ENCODE data around the gene FLT1.

DNA sequence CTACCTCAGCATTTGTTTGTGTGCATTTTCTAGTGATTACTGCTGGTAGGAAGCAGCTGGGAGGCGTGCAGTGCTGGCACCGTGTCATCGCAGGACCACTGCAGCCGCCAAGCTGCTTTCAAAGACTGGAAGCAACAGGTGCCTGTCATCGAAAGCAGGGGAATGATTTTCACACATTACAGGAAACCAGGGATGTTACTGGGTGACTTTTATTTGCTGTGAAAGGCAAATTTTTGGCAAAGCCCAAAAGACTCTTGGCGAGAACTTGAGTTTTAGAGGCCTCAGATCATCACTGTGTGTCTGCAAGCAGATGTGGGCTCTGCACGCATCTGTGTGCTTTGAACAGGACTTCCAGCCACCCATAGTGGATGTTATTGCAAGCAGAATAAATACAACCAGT is 176.4 kb downstream of the FLT1 start:
- TF ChIP-seq YY1 (IDR thresholded peaks at IDR 0.05; ENCODE audit: insufficient read depth, insufficient read length), result no peak
- TF ChIP-seq SUZ12 (IDR thresholded peaks at IDR 0.05; ENCODE audit: extremely low read depth, insufficient read depth, insufficient read length), result no peak
- TF ChIP-seq ZNF274 (IDR thresholded peaks at IDR 0.05; ENCODE audit: low read depth, low read length), result no peak

All from NT2/D1 (cell line).